DOHH2 (cell line): ENCODE results near the gene GABPA.

ENCODE experiments used
- H3F3A ChIP-seq: fragments of 200-600 bp; sonication (generic), shearing (Covaris generic); 2 replicates; pipeline ENCODE4 v1.6.0; 2016; ENCODE audit warnings: antibody characterized with exemption, mild to moderate bottlenecking; ENCODE audit not compliant: control insufficient read depth, insufficient read depth
- H3K27ac ChIP-seq: fragments of 200-600 bp; sonication (generic); 2 replicates; pipeline ENCODE4 v1.5.1; 2014; ENCODE audit warnings: low read depth, mild to moderate bottlenecking, low read length, moderate library complexity
- H3K27me3 ChIP-seq: fragments of 200-600 bp; sonication (generic); 2 replicates; pipeline ENCODE4 v1.6.1; 2014; ENCODE audit warnings: mild to moderate bottlenecking, low read length, mixed read lengths; ENCODE audit not compliant: control insufficient read depth
- H3K36me3 ChIP-seq: fragments of 200-600 bp; sonication (generic); 2 replicates; pipeline ENCODE4 v1.6.1; 2014; ENCODE audit warnings: mild to moderate bottlenecking, low read length, moderate library complexity, mixed read lengths; ENCODE audit not compliant: control insufficient read depth
- H3K4me1 ChIP-seq: fragments of 200-600 bp; sonication (generic); 2 replicates; pipeline ENCODE4 v1.6.1; 2014; ENCODE audit warnings: mild to moderate bottlenecking, low read length, mixed read lengths; ENCODE audit not compliant: control insufficient read depth
- H3K4me2 ChIP-seq: fragments of 200-600 bp; sonication (generic); 2 replicates; pipeline ENCODE4 v1.6.0; 2014; ENCODE audit warnings: mild to moderate bottlenecking, low read length, moderate library complexity
- H3K4me3 ChIP-seq: fragments of 200-600 bp; sonication (generic); 2 replicates; pipeline ENCODE4 v1.5.1; 2014; ENCODE audit warnings: mild to moderate bottlenecking, low read length, mixed read lengths
- H3K79me2 ChIP-seq: fragments of 200-600 bp; sonication (generic); 2 replicates; pipeline ENCODE4 v1.6.1; 2014; ENCODE audit warnings: mild to moderate bottlenecking, low read length, mixed read lengths; ENCODE audit not compliant: control insufficient read depth
- H3K9me2 ChIP-seq: fragments of 200-600 bp; sonication (generic); replicated peaks from 2 replicates; pipeline ENCODE4 v1.6.1; 2014; ENCODE audit warnings: mild to moderate bottlenecking, low read length, mixed read lengths; ENCODE audit not compliant: control insufficient read depth
- H3K9me3 ChIP-seq: fragments of 200-600 bp; sonication (generic); 2 replicates; pipeline ENCODE4 v1.6.1; 2014; ENCODE audit warnings: antibody characterized with exemption, low read length, mixed read lengths; ENCODE audit not compliant: control insufficient read depth, insufficient read depth
- H4K20me1 ChIP-seq: fragments of 200-600 bp; sonication (generic); 2 replicates; pipeline ENCODE4 v1.6.0; 2014; ENCODE audit warnings: low read depth, mild to moderate bottlenecking, antibody characterized with exemption, low read length, moderate library complexity; ENCODE audit not compliant: control insufficient read depth, insufficient read depth
- EZH2phosphoT487 ChIP-seq: fragments of 200-600 bp; sonication (generic); IDR thresholded peaks from 2 replicates; pipeline ENCODE4 v1.6.1; 2017; ENCODE audit warnings: borderline replicate concordance, mild to moderate bottlenecking, antibody characterized with exemption, low read length, moderate library complexity, mixed read lengths
- TF ChIP-seq, protein P1 (sequence below): fragments of 200-600 bp; sonication (generic); IDR thresholded peaks from one replicate; pipeline ENCODE4 v1.5.1; 2014; ENCODE audit warnings: antibody characterized with exemption, mild to moderate bottlenecking, low read depth, low read length; ENCODE audit not compliant: poor library complexity, severe bottlenecking

GABPA gene

DNA sequence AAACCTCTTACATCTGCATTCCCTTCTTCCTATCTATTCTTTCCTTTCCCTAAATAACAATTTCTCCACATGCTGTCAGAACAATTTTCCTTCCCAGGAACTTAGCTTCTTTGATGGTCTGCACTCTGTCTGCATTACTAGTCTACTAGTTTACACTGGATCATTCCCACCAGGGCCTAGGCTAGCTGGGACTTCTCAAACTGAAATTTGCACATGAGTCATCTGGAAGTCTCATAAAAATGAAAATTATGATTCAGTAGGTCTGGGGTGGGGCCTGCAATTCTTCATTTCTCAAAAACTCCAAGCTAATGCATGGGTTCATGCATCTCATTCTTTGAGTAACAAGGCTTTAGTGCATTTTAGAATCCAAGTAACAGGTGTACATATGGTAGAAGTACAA lies 74.2 kb downstream of the GABPA start:
- Histone ChIP-seq H3K4me3 (no peak overlapping the region), H3K9me2 (no peaks in the 10 kb centered on the region), H3F3A (no peaks in the 10 kb centered on the region), H3K27me3 (no peaks in the 10 kb centered on the region), H3K27ac (no peak overlapping the region), H3K4me1 (no peaks in the 10 kb centered on the region), H3K36me3 (no peaks in the 10 kb centered on the region), H4K20me1 (no peaks in the 10 kb centered on the region), H3K4me2 (no peak overlapping the region), H3K9me3 (no peaks in the 10 kb centered on the region), H3K79me2 (no peaks in the 10 kb centered on the region)
- TF ChIP-seq, protein P1, sequence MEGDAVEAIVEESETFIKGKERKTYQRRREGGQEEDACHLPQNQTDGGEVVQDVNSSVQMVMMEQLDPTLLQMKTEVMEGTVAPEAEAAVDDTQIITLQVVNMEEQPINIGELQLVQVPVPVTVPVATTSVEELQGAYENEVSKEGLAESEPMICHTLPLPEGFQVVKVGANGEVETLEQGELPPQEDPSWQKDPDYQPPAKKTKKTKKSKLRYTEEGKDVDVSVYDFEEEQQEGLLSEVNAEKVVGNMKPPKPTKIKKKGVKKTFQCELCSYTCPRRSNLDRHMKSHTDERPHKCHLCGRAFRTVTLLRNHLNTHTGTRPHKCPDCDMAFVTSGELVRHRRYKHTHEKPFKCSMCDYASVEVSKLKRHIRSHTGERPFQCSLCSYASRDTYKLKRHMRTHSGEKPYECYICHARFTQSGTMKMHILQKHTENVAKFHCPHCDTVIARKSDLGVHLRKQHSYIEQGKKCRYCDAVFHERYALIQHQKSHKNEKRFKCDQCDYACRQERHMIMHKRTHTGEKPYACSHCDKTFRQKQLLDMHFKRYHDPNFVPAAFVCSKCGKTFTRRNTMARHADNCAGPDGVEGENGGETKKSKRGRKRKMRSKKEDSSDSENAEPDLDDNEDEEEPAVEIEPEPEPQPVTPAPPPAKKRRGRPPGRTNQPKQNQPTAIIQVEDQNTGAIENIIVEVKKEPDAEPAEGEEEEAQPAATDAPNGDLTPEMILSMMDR, result no peak
- no peak for TF ChIP-seq EZH2phosphoT487

DNA sequence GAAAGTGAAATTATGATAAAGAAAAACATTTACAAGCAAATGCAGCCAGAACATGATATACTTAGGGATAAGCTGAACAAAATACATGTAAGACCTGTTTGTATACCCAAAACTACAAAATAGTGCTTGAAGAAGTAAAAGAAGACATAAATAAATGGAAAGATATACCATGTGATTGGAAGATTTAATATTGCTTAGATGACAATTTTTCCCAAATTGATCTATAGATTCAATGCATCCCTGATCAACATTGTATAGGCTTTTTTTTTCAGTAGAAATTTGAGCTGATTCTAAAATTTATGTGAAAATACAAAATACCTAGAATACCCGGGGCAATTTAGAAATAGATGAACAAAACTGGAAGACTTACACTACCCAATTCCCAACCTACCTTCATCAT lies 76.4 kb downstream of the GABPA start:
- H3K9me3 ChIP-seq, result no peaks in the 10 kb centered on the region
- no peaks in the 10 kb centered on the region for H3K36me3 ChIP-seq
- no peak for TF ChIP-seq EZH2phosphoT487
- TF ChIP-seq, protein P1, result no peak

DNA sequence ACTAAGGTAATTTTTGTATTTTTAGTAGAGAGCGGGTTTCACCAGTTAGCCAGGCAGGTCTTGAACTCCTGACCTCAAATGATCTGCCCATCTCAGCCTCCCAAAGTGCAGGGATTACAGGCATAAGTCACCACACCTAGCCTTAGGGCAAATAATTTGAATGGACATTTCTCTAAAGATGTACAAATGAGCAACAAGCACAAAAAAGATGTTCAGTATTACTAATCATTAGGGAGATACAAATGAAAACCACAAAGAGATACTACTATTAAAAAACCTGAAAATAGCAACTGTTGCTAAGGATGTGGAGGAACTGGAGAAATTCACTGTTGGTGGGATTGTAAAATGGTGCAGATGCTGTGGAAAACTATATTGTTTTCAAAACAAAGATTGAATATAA lies 79.1 kb downstream of the GABPA start:
- Histone ChIP-seq H3K9me2 (no peaks in the 10 kb centered on the region), H3K4me3 (no peak overlapping the region), H3K4me1 (no peaks in the 10 kb centered on the region), H3K79me2 (no peaks in the 10 kb centered on the region), H3K27me3 (no peaks in the 10 kb centered on the region), H4K20me1 (no peaks in the 10 kb centered on the region), H3K4me2 (no peak overlapping the region), H3K9me3 (no peaks in the 10 kb centered on the region), H3K27ac (no peak overlapping the region), H3F3A (no peaks in the 10 kb centered on the region), H3K36me3 (no peaks in the 10 kb centered on the region)
- TF ChIP-seq, protein P1, result no peak
- no peak for TF ChIP-seq EZH2phosphoT487

More for the DNA sequence above, 76.4 kb downstream of the GABPA start:
- Histone ChIP-seq H3K9me2 (no peaks in the 10 kb centered on the region), H3F3A (no peaks in the 10 kb centered on the region), H3K4me1 (no peaks in the 10 kb centered on the region), H3K27me3 (no peaks in the 10 kb centered on the region), H3K79me2 (no peaks in the 10 kb centered on the region), H4K20me1 (no peaks in the 10 kb centered on the region), H3K27ac (no peak overlapping the region), H3K4me2 (no peak overlapping the region), H3K4me3 (no peak overlapping the region)

DNA sequence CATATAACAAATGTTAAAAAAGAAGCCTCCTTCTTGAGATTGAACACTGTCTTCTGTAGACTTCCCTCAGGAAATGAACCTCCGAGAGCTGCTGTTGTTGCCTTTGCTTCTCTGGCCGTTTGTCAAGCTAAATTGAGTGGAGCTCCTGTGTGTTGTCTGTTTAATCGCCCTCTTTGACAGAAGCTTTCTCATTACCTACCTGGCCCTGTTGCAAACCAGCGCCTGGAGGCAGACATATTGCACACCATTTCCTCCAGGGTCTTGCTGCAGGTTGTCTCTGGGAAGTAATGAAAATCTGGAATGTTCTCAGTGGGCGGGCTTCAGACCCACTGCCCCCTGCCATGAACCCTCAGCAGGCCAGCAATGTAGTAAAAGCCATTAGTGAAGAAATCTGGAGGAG lies 83.3 kb downstream of the GABPA start:
- TF ChIP-seq, protein P1, result no peak
- no peak for TF ChIP-seq EZH2phosphoT487
- Histone ChIP-seq H3K79me2 (no peaks in the 10 kb centered on the region), H3K9me3 (no peaks in the 10 kb centered on the region), H3K4me3 (no peak overlapping the region), H3K27me3 (no peaks in the 10 kb centered on the region), H4K20me1 (no peaks in the 10 kb centered on the region), H3K4me2 (no peak overlapping the region), H3K9me2 (no peaks in the 10 kb centered on the region), H3K36me3 (no peaks in the 10 kb centered on the region), H3K27ac (no peak overlapping the region), H3F3A (no peaks in the 10 kb centered on the region), H3K4me1 (no peaks in the 10 kb centered on the region)
